ENCODE measurements around the gene NDUFC1. TPM values are rescaled to one million over a fixed set of nuclear protein-coding genes. Genes with fewer than 3 reads are reported as not detected.

NDUFC1 gene
- total and polyA plus RNA-seq, 2 experiments from 2014 or later, result 31.8 to 367 TPM

- no peak for TF ChIP-seq ZNF462 (CRISPR knock-in tag; IDR thresholded peaks at IDR 0.05)
- TF ChIP-seq, protein P1, sequence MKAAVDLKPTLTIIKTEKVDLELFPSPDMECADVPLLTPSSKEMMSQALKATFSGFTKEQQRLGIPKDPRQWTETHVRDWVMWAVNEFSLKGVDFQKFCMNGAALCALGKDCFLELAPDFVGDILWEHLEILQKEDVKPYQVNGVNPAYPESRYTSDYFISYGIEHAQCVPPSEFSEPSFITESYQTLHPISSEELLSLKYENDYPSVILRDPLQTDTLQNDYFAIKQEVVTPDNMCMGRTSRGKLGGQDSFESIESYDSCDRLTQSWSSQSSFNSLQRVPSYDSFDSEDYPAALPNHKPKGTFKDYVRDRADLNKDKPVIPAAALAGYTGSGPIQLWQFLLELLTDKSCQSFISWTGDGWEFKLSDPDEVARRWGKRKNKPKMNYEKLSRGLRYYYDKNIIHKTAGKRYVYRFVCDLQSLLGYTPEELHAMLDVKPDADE (IDR thresholded peaks at IDR 0.05), result no peak
- no peak for TF ChIP-seq EZH2 (IDR thresholded peaks at IDR 0.05; ENCODE audit: low read depth, unreplicated experiment)
- no peak for TF ChIP-seq EZH2phosphoT487 (IDR thresholded peaks at IDR 0.05; ENCODE audit: unreplicated experiment)
- no peak for TF ChIP-seq JUNB (IDR thresholded peaks at IDR 0.05; ENCODE audit: unreplicated experiment)
- TF ChIP-seq REST (IDR thresholded peaks at IDR 0.05; ENCODE audit: unreplicated experiment), result no peak
- no peak for TF ChIP-seq STAT1 (IDR thresholded peaks at IDR 0.05; ENCODE audit: unreplicated experiment)
- TF ChIP-seq ZNF331 (CRISPR knock-in tag; IDR thresholded peaks at IDR 0.05; ENCODE audit: low read depth), result no peak
Measured at GRCh38 chr4:139266208-139266582, 36.1 kb downstream of the NDUFC1 start (continued).
